HepG2 (cell line): ENCODE results near the gene FAM163B. TPM values are rescaled to one million over a fixed set of nuclear protein-coding genes. Genes with fewer than 3 reads are reported as not detected.

Source experiments
- ATAC-seq: fragments of 200-7000 bp; cut with Tn5 transposase; 3 replicates; pipeline ENCODE4 v1.9.1; 2020; ENCODE audit warnings: mild to moderate bottlenecking, moderate library complexity
- BruUV-seq: library from RNA; stranded (reverse); fragments of 400-500 nt; replicated peaks from 2 replicates; lab custom pipeline; 2021; lab: Mats Ljungman, UMichigan
- CTCF ChIA-PET: fragments of 300-600 bp; formaldehyde crosslinking; extraction: SDS; loops from one replicate; lab custom pipeline; 2021; ENCODE audit warnings: low total read pairs, inconsistent platforms, low intra/inter-chr PET ratio; lab: Yijun Ruan, JAX
- POLR2A ChIA-PET: fragments of 350-600 bp; sonication (Branson Sonifier 250); formaldehyde crosslinking; loops from one replicate; lab custom pipeline; 2020; ENCODE audit warnings: antibody characterized with exemption, inconsistent platforms; lab: Yijun Ruan, JAX
- DNase-seq: peaks from one replicate; pipeline ENCODE4 v3.0.0-alpha.2; 2015; ENCODE audit warnings: low spot score
- FAIRE-seq: peaks from 3 replicates; lab custom pipeline; 2011; peaks lifted over from hg19 to GRCh38; lab: Jason Lieb, UNC
- H2AFZ ChIP-seq: one replicate; pipeline ENCODE4 v1.6.1; 2011; ENCODE audit warnings: low read length, inconsistent platforms
- H3K27ac ChIP-seq: fragments of 300-600 bp; 3 replicates; pipeline ENCODE4 v1.8.0; 2011; ENCODE audit warnings: mixed run types, mild to moderate bottlenecking, mixed read lengths, low read length, inconsistent platforms; ENCODE audit not compliant: insufficient read depth; ENCODE audit errors: extremely low read length
- H3K27me3 ChIP-seq, 2 experiments: fragments of 200-600 bp in 1 of 2; 2 replicates in 1 of 2; 3 replicates in 1 of 2; pipeline versions ENCODE4 v1.6.0 to v1.8.0; 2011; ENCODE audit warnings: low read length in 2 of 2, mild to moderate bottlenecking in 2 of 2, moderate library complexity in 2 of 2, inconsistent platforms in 1 of 2; ENCODE audit not compliant: insufficient read depth in 2 of 2, control insufficient read depth in 1 of 2
- H3K36me3 ChIP-seq, 2 experiments: fragments of 200-600 bp in 1 of 2; replicated peaks in 1 of 2; 2 replicates in 1 of 2; 3 replicates in 1 of 2; pipeline versions ENCODE4 v1.5.1 to v1.8.0; 2011; ENCODE audit warnings: low read length in 2 of 2, inconsistent platforms in 1 of 2; ENCODE audit not compliant: insufficient read depth in 2 of 2, control insufficient read depth in 1 of 2
- H3K4me1 ChIP-seq: 2 replicates; pipeline ENCODE4 v1.5.1; 2012; ENCODE audit warnings: low read length, inconsistent platforms; ENCODE audit not compliant: insufficient read depth
- H3K4me2 ChIP-seq: 2 replicates; pipeline ENCODE4 v1.6.0; 2011; ENCODE audit warnings: low read depth, low read length, inconsistent platforms
- H3K4me3 ChIP-seq, 3 experiments: fragments of 200-600 bp in 1 of 3; sonication (generic), shearing (Covaris generic) in 1 of 3; replicated peaks in 1 of 3; 2 replicates each; pipeline ENCODE4 v1.5.1; 2011 to 2016; ENCODE audit warnings: low read length in 3 of 3, inconsistent platforms in 2 of 3, low read depth in 2 of 3, mild to moderate bottlenecking in 2 of 3, control low read depth in 1 of 3, mixed read lengths in 1 of 3; ENCODE audit not compliant: insufficient read depth in 1 of 3
- H3K79me2 ChIP-seq: one replicate; pipeline ENCODE4 v1.6.1; 2011; ENCODE audit warnings: low read length, inconsistent platforms; ENCODE audit not compliant: insufficient read depth
- H3K9ac ChIP-seq: 2 replicates; pipeline ENCODE4 v1.6.0; 2011; ENCODE audit warnings: mild to moderate bottlenecking, low read depth, low read length, inconsistent platforms; ENCODE audit not compliant: insufficient read depth
- H3K9me3 ChIP-seq: 2 replicates; pipeline ENCODE4 v1.5.1; 2012; ENCODE audit warnings: mild to moderate bottlenecking, low read length
- H4K20me1 ChIP-seq: 2 replicates; pipeline ENCODE4 v1.6.0; 2011; ENCODE audit warnings: inconsistent platforms, mild to moderate bottlenecking, low read length, moderate library complexity; ENCODE audit not compliant: insufficient read depth
- ERF ChIP-seq: IDR thresholded peaks from 2 replicates; pipeline ENCODE4 v1.6.1; 2018; ENCODE audit warnings: missing biosample characterization, missing genetic modification reagents
- FOXA1 ChIP-seq, 2 experiments: fragments of 450-650 bp in 1 of 2; sonication (generic) in 1 of 2; formaldehyde crosslinking in 1 of 2; IDR thresholded peaks; 2 replicates each; pipeline versions ENCODE4 v1.4.0 to v1.6.1; 2016 to 2020; ENCODE audit warnings: missing genetic modification reagents in 1 of 2
- MNT ChIP-seq: fragments of 450-650 bp; IDR thresholded peaks from 2 replicates; pipeline ENCODE4 v1.6.1; 2016
- SOX6 ChIP-seq, 2 experiments: fragments of 450-650 bp in 1 of 2; sonication (generic) in 1 of 2; formaldehyde crosslinking in 1 of 2; IDR thresholded peaks; 2 replicates each; pipeline versions ENCODE4 v1.4.0 to v1.6.1; 2017 to 2020; ENCODE audit warnings: antibody characterized with exemption in 1 of 2, mild to moderate bottlenecking in 1 of 2, missing genetic modification reagents in 1 of 2
- ZNF264 ChIP-seq: sonication (generic); formaldehyde crosslinking; IDR thresholded peaks from 2 replicates; pipeline ENCODE4 v1.4.0; 2020; ENCODE audit warnings: missing genetic modification reagents
- ZNF281 ChIP-seq: sonication (generic); formaldehyde crosslinking; IDR thresholded peaks from 2 replicates; pipeline ENCODE4 v1.4.0; 2020; ENCODE audit warnings: missing genetic modification reagents, borderline replicate concordance
- WGBS: methylation state at CpG from one replicate; pipeline ENCODE4 v1.1.6; 2017; ENCODE audit warnings: low lambda C conversion rate; 5-methylcytosine and 5-hydroxymethylcytosine counted together
- in situ Hi-C: cut with HindIII; loops from 2 replicates; pipeline ENCODE4 v1.10.0; 2017; ENCODE audit warnings: low pct_unique_long_range_greater_than_20kb; ENCODE audit not compliant: extremely low pct_ligation_motif_present
- intact Hi-C: fragments of 100-400 bp; cut with micrococcal nuclease; formaldehyde crosslinking; loops from one replicate; pipeline ENCODE4 v1.10.0; 2022; ENCODE audit not compliant: unreplicated experiment
- polyA plus RNA-seq, 8 experiments: library from polyadenylated mRNA; depleted of rRNA in 3 of 8; stranded (reverse) in 7 of 8; unstranded in 1 of 8; fragments of >200 nt; fragmentation: Illumina TruSeq in 4 of 8; extraction: Trizol in 4 of 8; gene quantifications; 2 replicates each; pipeline versions ENCODE4 v1.2.1 to v1.2.3, GENCODE V29; 2011 to 2016; ENCODE audit warnings: low read depth in 4 of 8, missing spikeins in 1 of 8, mixed read lengths in 1 of 8; ENCODE audit not compliant: insufficient read depth in 1 of 8
- total RNA-seq, 5 experiments: library from RNA; depleted of rRNA; stranded (reverse); fragments of >200 nt; fragmentation: Illumina TruSeq; extraction: Trizol; gene quantifications; 2 replicates each; pipeline ENCODE4 v1.2.3, GENCODE V29; 2016; ENCODE audit warnings: low read depth in 1 of 5

FAM163B gene
- total and polyA plus RNA-seq, 2 of the 13 experiments (the other 11 are each of a cell fraction or from before 2014, with no cell fraction given): not detected

- BruUV-seq: no TSS peak
- in situ Hi-C loops (no loop called here), intact Hi-C loops (no loop called here)
These were observed 9.6 kb downstream of the FAM163B start for GRCh38 chr9:133599470-133600173.

More at GRCh38 chr9:133599470-133600173, 9.6 kb downstream of the FAM163B start:
- ATAC-seq: no peak
- Histone ChIP-seq H3K27me3 (peaks cover 2 to 9% of the 10 kb centered on the region in 2 experiments; a peak in 3 of 5 replicates), H3K9me3 (peaks cover 21% of the 10 kb centered on the region), H3K27ac (no peak overlapping the region)
- no peak for TF ChIP-seq ZNF264 (CRISPR knock-in tag)
- TF ChIP-seq MNT: peak; percentile 96
- TF ChIP-seq ZNF281 (CRISPR knock-in tag): no peak
- TF ChIP-seq FOXA1 (IDR thresholded peaks at IDR 0.05): peak; percentile 27; the same call in 1 of the 2 replicates
- no peak for TF ChIP-seq FOXA1 (CRISPR knock-in tag; IDR thresholded peaks at IDR 0.05)
- 0 out of 2 replicates have a peak, but pooled peaks have one; percentile 27 for TF ChIP-seq SOX6 (IDR thresholded peaks at IDR 0.05)
- TF ChIP-seq SOX6 (CRISPR knock-in tag; IDR thresholded peaks at IDR 0.05): no peak
- no peak for TF ChIP-seq ERF (CRISPR knock-in tag)
- TF ChIP-seq, all 625 proteins: peak for 3
- H2AFZ ChIP-seq: no peak overlapping the region
- POLR2A ChIA-PET: no interaction called here
- no peak overlapping the region for H3K9ac ChIP-seq
- no peak overlapping the region for H3K4me3 ChIP-seq
- FAIRE-seq: no peak
- H3K4me1 ChIP-seq: no peaks in the 10 kb centered on the region
- H3K79me2 ChIP-seq: no peaks in the 10 kb centered on the region
- H3K36me3 ChIP-seq: no peaks in the 10 kb centered on the region
- H3K4me2 ChIP-seq: no peak overlapping the region
- DNase-seq: no peak
- 0 out of 2 replicates have a peak, but pooled peaks cover 7% of the 10 kb centered on the region for H4K20me1 ChIP-seq
- 55% methylated on average over 5 of the region's 6 CpGs for WGBS
- CTCF ChIA-PET: no interaction called here
